ENCODE data around the gene TMEM53. TPM values are rescaled to one million over a fixed set of nuclear protein-coding genes. Genes with fewer than 3 reads are reported as not detected.

Gene TMEM53
- total and polyA plus RNA-seq, 2 experiments from 2014 or later, result 6.9 to 37.4 TPM

GRCh38 chr1:44679468-44679867 is 5.2 kb upstream of the TMEM53 start:
- WGBS (ENCODE audit: low lambda C conversion rate, missing lambda C conversion rate), result 91% methylated on average over 5 of the region's 5 CpGs

GRCh38 chr1:44678626-44679025 is 4.3 kb upstream of the TMEM53 start:
- Histone ChIP-seq H3K4me3 (no peak overlapping the region), H3K27ac (no peak overlapping the region), H3K36me3 (replicated peaks; ENCODE audit: insufficient read depth, low read depth) (no peaks in the 10 kb centered on the region), H2AFZ (no peak overlapping the region), H3K9me3 (ENCODE audit: low read depth) (no peaks in the 10 kb centered on the region), H3K79me2 (peaks cover 4% of the 10 kb centered on the region), H3K4me2 (no peak overlapping the region), H3K9me2 (replicated peaks; ENCODE audit: insufficient read depth) (no peaks in the 10 kb centered on the region), H3K27me3 (no peaks in the 10 kb centered on the region), H4K20me1 (ENCODE audit: insufficient read depth, poor library complexity, severe bottlenecking) (no peaks in the 10 kb centered on the region), H3K4me1 (ENCODE audit: insufficient read depth) (peaks cover 5% of the 10 kb centered on the region)
- WGBS (ENCODE audit: low lambda C conversion rate, missing lambda C conversion rate), result 88% methylated on average over 4 of the region's 4 CpGs
- no peak for TF ChIP-seq CTCF (IDR thresholded peaks at IDR 0.05; ENCODE audit: poor library complexity)
- no peak for TF ChIP-seq EZH2 (IDR thresholded peaks at IDR 0.05; ENCODE audit: borderline replicate concordance)
- no peak for TF ChIP-seq EZH2phosphoT487 (IDR thresholded peaks at IDR 0.05; ENCODE audit: low read depth, severe bottlenecking, unreplicated experiment)
- no peak for DNase-seq (ENCODE audit: low spot score)

More at GRCh38 chr1:44679468-44679867, 5.2 kb upstream of the TMEM53 start:
- Histone ChIP-seq H3K9me3 (ENCODE audit: low read depth) (no peaks in the 10 kb centered on the region), H3K9me2 (replicated peaks; ENCODE audit: insufficient read depth) (no peaks in the 10 kb centered on the region), H3K79me2 (peaks cover 4% of the 10 kb centered on the region), H4K20me1 (ENCODE audit: insufficient read depth, poor library complexity, severe bottlenecking) (no peaks in the 10 kb centered on the region), H3K4me1 (ENCODE audit: insufficient read depth) (peaks cover 5% of the 10 kb centered on the region), H3K36me3 (replicated peaks; ENCODE audit: insufficient read depth, low read depth) (no peaks in the 10 kb centered on the region), H3K4me2 (no peak overlapping the region), H2AFZ (no peak overlapping the region), H3K4me3 (no peak overlapping the region), H3K27ac (no peak overlapping the region), H3K27me3 (no peaks in the 10 kb centered on the region)
- DNase-seq (ENCODE audit: low spot score), result no peak
- TF ChIP-seq EZH2 (IDR thresholded peaks at IDR 0.05; ENCODE audit: borderline replicate concordance), result no peak
- TF ChIP-seq CTCF (IDR thresholded peaks at IDR 0.05; ENCODE audit: poor library complexity), result no peak
- no peak for TF ChIP-seq EZH2phosphoT487 (IDR thresholded peaks at IDR 0.05; ENCODE audit: low read depth, severe bottlenecking, unreplicated experiment)

GRCh38 chr1:44678120-44678519 is 3.8 kb upstream of the TMEM53 start:
- 96% methylated on average over 2 of the region's 2 CpGs for WGBS (ENCODE audit: low lambda C conversion rate, missing lambda C conversion rate)
- Histone ChIP-seq H3K79me2 (peaks cover 4% of the 10 kb centered on the region), H4K20me1 (ENCODE audit: insufficient read depth, poor library complexity, severe bottlenecking) (no peaks in the 10 kb centered on the region), H3K4me3 (no peak overlapping the region), H3K36me3 (replicated peaks; ENCODE audit: insufficient read depth, low read depth) (no peaks in the 10 kb centered on the region), H3K4me2 (no peak overlapping the region), H3K27me3 (no peaks in the 10 kb centered on the region), H2AFZ (no peak overlapping the region), H3K27ac (no peak overlapping the region), H3K9me2 (replicated peaks; ENCODE audit: insufficient read depth) (no peaks in the 10 kb centered on the region), H3K9me3 (ENCODE audit: low read depth) (no peaks in the 10 kb centered on the region), H3K4me1 (ENCODE audit: insufficient read depth) (peaks cover 10% of the 10 kb centered on the region)
- DNase-seq (ENCODE audit: low spot score), result no peak
- no peak for TF ChIP-seq CTCF (IDR thresholded peaks at IDR 0.05; ENCODE audit: poor library complexity)
- no peak for TF ChIP-seq EZH2phosphoT487 (IDR thresholded peaks at IDR 0.05; ENCODE audit: low read depth, severe bottlenecking, unreplicated experiment)
- TF ChIP-seq EZH2 (IDR thresholded peaks at IDR 0.05; ENCODE audit: borderline replicate concordance), result no peak

All from hepatocyte (in vitro differentiated cells).